ENCODE results near the gene FBLL1. TPM values are rescaled to one million over a fixed set of nuclear protein-coding genes. Genes with fewer than 3 reads are reported as not detected.
"Not testable (repeated sequence)": the region's sequence is repeated elsewhere in the genome, so short reads cannot be mapped to it uniquely, and the experiment has no call there.

FBLL1 gene
- total RNA-seq, 1 experiment from 2014 or later, result 3.2 TPM

- peaks cover 4% of the 10 kb centered on the region for H4K20me1 ChIP-seq (ENCODE audit: insufficient read depth, low read depth, low read length)
- no peaks in the 10 kb centered on the region for H3K4me1 ChIP-seq (ENCODE audit: low read length)
- H3K27ac ChIP-seq (ENCODE audit: low read length), result no peak overlapping the region
- H3K9me2 ChIP-seq (replicated peaks; ENCODE audit: insufficient read depth, low read length), result no peaks in the 10 kb centered on the region
- H2AFZ ChIP-seq (ENCODE audit: low read length), result no peak overlapping the region
- no peak overlapping the region for H3K4me2 ChIP-seq (ENCODE audit: low read depth, low read length, poor library complexity, severe bottlenecking)
- H3K4me3 ChIP-seq (ENCODE audit: low read length), result no peak overlapping the region
- peaks cover 76% of the 10 kb centered on the region for H3K36me3 ChIP-seq (ENCODE audit: insufficient read depth, low read length)
- no peak for DNase-seq
- H3K27me3 ChIP-seq (ENCODE audit: low read length), result no peaks in the 10 kb centered on the region
- H3K79me2 ChIP-seq (ENCODE audit: low read length), result peaks cover 79% of the 10 kb centered on the region
- H3K9ac ChIP-seq (ENCODE audit: low read length), result no peak overlapping the region
- H3K9me3 ChIP-seq (ENCODE audit: low read length), result no peaks in the 10 kb centered on the region
Observed at GRCh38 chr5:168562279-168562678, 33.2 kb downstream of the FBLL1 start.

GRCh38 chr5:168563959-168564358 lies 34.9 kb downstream of the FBLL1 start:
- peaks cover 92% of the 10 kb centered on the region for H3K79me2 ChIP-seq (ENCODE audit: low read length)

GRCh38 chr5:168568738-168569137 lies 39.6 kb downstream of the FBLL1 start:
- Histone ChIP-seq H3K27me3 (ENCODE audit: low read length) (no peaks in the 10 kb centered on the region), H3K36me3 (ENCODE audit: insufficient read depth, low read length) (peaks cover 37% of the 10 kb centered on the region; the same call in 1 of the 2 replicates), H3K79me2 (ENCODE audit: low read length) (peaks cover 89% of the 10 kb centered on the region), H3K4me1 (ENCODE audit: low read length) (no peaks in the 10 kb centered on the region), H3K9me3 (ENCODE audit: low read length) (no peaks in the 10 kb centered on the region), H3K9me2 (replicated peaks; ENCODE audit: insufficient read depth, low read length) (no peaks in the 10 kb centered on the region), H4K20me1 (ENCODE audit: insufficient read depth, low read depth, low read length) (peaks cover 34% of the 10 kb centered on the region), H2AFZ (ENCODE audit: low read length) (no peak overlapping the region), H3K4me3 (ENCODE audit: low read length) (no peak overlapping the region), H3K27ac (ENCODE audit: low read length) (no peak overlapping the region), H3K4me2 (ENCODE audit: low read depth, low read length, poor library complexity, severe bottlenecking) (no peak overlapping the region), H3K9ac (ENCODE audit: low read length) (no peak overlapping the region)
- DNase-seq, result no peak

More at GRCh38 chr5:168563959-168564358, 34.9 kb downstream of the FBLL1 start:
- Histone ChIP-seq H3K27ac (ENCODE audit: low read length) (no peak overlapping the region), H3K4me2 (ENCODE audit: low read depth, low read length, poor library complexity, severe bottlenecking) (no peak overlapping the region), H3K27me3 (ENCODE audit: low read length) (no peaks in the 10 kb centered on the region), H3K36me3 (ENCODE audit: insufficient read depth, low read length) (peaks cover 77% of the 10 kb centered on the region; the same call in 1 of the 2 replicates), H3K4me1 (ENCODE audit: low read length) (no peaks in the 10 kb centered on the region), H3K4me3 (ENCODE audit: low read length) (no peak overlapping the region), H3K9me2 (replicated peaks; ENCODE audit: insufficient read depth, low read length) (no peaks in the 10 kb centered on the region), H3K9ac (ENCODE audit: low read length) (no peak overlapping the region), H3K9me3 (ENCODE audit: low read length) (no peaks in the 10 kb centered on the region), H2AFZ (ENCODE audit: low read length) (no peak overlapping the region), H4K20me1 (ENCODE audit: insufficient read depth, low read depth, low read length) (peaks cover 18% of the 10 kb centered on the region)
- no peak for DNase-seq

GRCh38 chr5:168570490-168571328 lies 41.6 kb downstream of the FBLL1 start:
- DNase-seq, result no peak
- H3K27me3 ChIP-seq (ENCODE audit: low read length), result no peaks in the 10 kb centered on the region
- H3K4me3 ChIP-seq (ENCODE audit: low read length), result no peak overlapping the region
- no peak overlapping the region for H3K27ac ChIP-seq (ENCODE audit: low read length)
- H3K9me3 ChIP-seq (ENCODE audit: low read length), result no peaks in the 10 kb centered on the region
- H3K79me2 ChIP-seq (ENCODE audit: low read length), result peaks cover 88% of the 10 kb centered on the region
- H3K4me1 ChIP-seq (ENCODE audit: low read length), result no peaks in the 10 kb centered on the region
- peaks cover 47% of the 10 kb centered on the region for H4K20me1 ChIP-seq (ENCODE audit: insufficient read depth, low read depth, low read length)
- H3K9me2 ChIP-seq (replicated peaks; ENCODE audit: insufficient read depth, low read length), result no peaks in the 10 kb centered on the region
- H2AFZ ChIP-seq (ENCODE audit: low read length), result no peak overlapping the region
- peaks cover 38% of the 10 kb centered on the region for H3K36me3 ChIP-seq (ENCODE audit: insufficient read depth, low read length)
- H3K4me2 ChIP-seq (ENCODE audit: low read depth, low read length, poor library complexity, severe bottlenecking), result no peak overlapping the region
- no peak overlapping the region for H3K9ac ChIP-seq (ENCODE audit: low read length)

- not testable (repeated sequence) for H2AFZ ChIP-seq (ENCODE audit: low read length); H3K4me2 ChIP-seq (ENCODE audit: low read depth, low read length, poor library complexity, severe bottlenecking); H3K9ac ChIP-seq (ENCODE audit: low read length); H3K9me2 ChIP-seq (replicated peaks; ENCODE audit: insufficient read depth, low read length); H3K4me3 ChIP-seq (ENCODE audit: low read length); H3K27ac ChIP-seq (ENCODE audit: low read length); DNase-seq; H3K9me3 ChIP-seq (ENCODE audit: low read length); H3K27me3 ChIP-seq (ENCODE audit: low read length)
- Histone ChIP-seq H4K20me1 (ENCODE audit: insufficient read depth, low read depth, low read length) (peaks cover 49% of the 10 kb centered on the region), H3K36me3 (ENCODE audit: insufficient read depth, low read length) (peaks cover 38% of the 10 kb centered on the region), H3K79me2 (ENCODE audit: low read length) (peaks cover 88% of the 10 kb centered on the region), H3K4me1 (ENCODE audit: low read length) (peaks cover 17% of the 10 kb centered on the region)
Observed at GRCh38 chr5:168573663-168574062, 44.6 kb downstream of the FBLL1 start.

- H3K4me2 ChIP-seq (ENCODE audit: low read depth, low read length, poor library complexity, severe bottlenecking); DNase-seq; H3K27ac ChIP-seq (ENCODE audit: low read length); H3K9me2 ChIP-seq (replicated peaks; ENCODE audit: insufficient read depth, low read length); H3K4me3 ChIP-seq (ENCODE audit: low read length); H3K27me3 ChIP-seq (ENCODE audit: low read length); H2AFZ ChIP-seq (ENCODE audit: low read length); H3K9ac ChIP-seq (ENCODE audit: low read length); H3K9me3 ChIP-seq (ENCODE audit: low read length): not testable (repeated sequence)
- H4K20me1 ChIP-seq (ENCODE audit: insufficient read depth, low read depth, low read length), result peaks cover 53% of the 10 kb centered on the region
- H3K79me2 ChIP-seq (ENCODE audit: low read length), result peaks cover 92% of the 10 kb centered on the region
- peaks cover 38% of the 10 kb centered on the region for H3K36me3 ChIP-seq (ENCODE audit: insufficient read depth, low read length)
- peaks cover 17% of the 10 kb centered on the region for H3K4me1 ChIP-seq (ENCODE audit: low read length)
Observed at GRCh38 chr5:168574156-168574555, 45.1 kb downstream of the FBLL1 start.

- H3K9ac ChIP-seq (ENCODE audit: low read length), result no peak overlapping the region
- peaks cover 44% of the 10 kb centered on the region for H4K20me1 ChIP-seq (ENCODE audit: insufficient read depth, low read depth, low read length)
- no peak overlapping the region for H2AFZ ChIP-seq (ENCODE audit: low read length)
- no peaks in the 10 kb centered on the region for H3K9me2 ChIP-seq (replicated peaks; ENCODE audit: insufficient read depth, low read length)
- no peak overlapping the region for H3K4me2 ChIP-seq (ENCODE audit: low read depth, low read length, poor library complexity, severe bottlenecking)
- H3K36me3 ChIP-seq (ENCODE audit: insufficient read depth, low read length), result peaks cover 32% of the 10 kb centered on the region
- peaks cover 24% of the 10 kb centered on the region for H3K4me1 ChIP-seq (ENCODE audit: low read length)
- no peaks in the 10 kb centered on the region for H3K9me3 ChIP-seq (ENCODE audit: low read length)
- H3K27me3 ChIP-seq (ENCODE audit: low read length), result no peaks in the 10 kb centered on the region
- H3K79me2 ChIP-seq (ENCODE audit: low read length), result peaks cover 77% of the 10 kb centered on the region
- DNase-seq, result no peak
- H3K4me3 ChIP-seq (ENCODE audit: low read length), result no peak overlapping the region
- H3K27ac ChIP-seq (ENCODE audit: low read length), result no peak overlapping the region
Observed at GRCh38 chr5:168575391-168576372, 46.6 kb downstream of the FBLL1 start.

- H3K9me2 ChIP-seq (replicated peaks; ENCODE audit: insufficient read depth, low read length), result no peaks in the 10 kb centered on the region
- no peaks in the 10 kb centered on the region for H3K9me3 ChIP-seq (ENCODE audit: low read length)
- H3K27ac ChIP-seq (ENCODE audit: low read length), result no peak overlapping the region
- no peak for DNase-seq
- peaks cover 37% of the 10 kb centered on the region for H4K20me1 ChIP-seq (ENCODE audit: insufficient read depth, low read depth, low read length)
- peaks cover 24% of the 10 kb centered on the region for H3K4me1 ChIP-seq (ENCODE audit: low read length)
- H3K4me2 ChIP-seq (ENCODE audit: low read depth, low read length, poor library complexity, severe bottlenecking), result peak overlapping the region; percentile 86
- peaks cover 54% of the 10 kb centered on the region for H3K79me2 ChIP-seq (ENCODE audit: low read length)
- H3K27me3 ChIP-seq (ENCODE audit: low read length), result no peaks in the 10 kb centered on the region
- peaks cover 32% of the 10 kb centered on the region for H3K36me3 ChIP-seq (ENCODE audit: insufficient read depth, low read length)
- H3K9ac ChIP-seq (ENCODE audit: low read length), result peak overlapping the region; percentile 87
- no peak overlapping the region for H2AFZ ChIP-seq (ENCODE audit: low read length)
- peak overlapping the region; percentile 87 for H3K4me3 ChIP-seq (ENCODE audit: low read length)
Observed at GRCh38 chr5:168578006-168578405, 48.9 kb downstream of the FBLL1 start.

All from Karpas-422 (cell line).